H9 (cell line): ENCODE results near the gene KRTAP9-1. TPM values are rescaled to one million over a fixed set of nuclear protein-coding genes. Genes with fewer than 3 reads are reported as not detected.

Experiments
- DNase-seq: peaks from one replicate; pipeline ENCODE4 v3.0.0-alpha.2; 2017
- H2AFZ ChIP-seq: one replicate; pipeline ENCODE4 v1.6.1; 2013; ENCODE audit warnings: mild to moderate bottlenecking, low read length, control low read depth, moderate library complexity
- H2AK5ac ChIP-seq: 2 replicates; pipeline ENCODE4 v1.6.1; 2013; ENCODE audit warnings: low read length, control low read depth, mixed read lengths; ENCODE audit not compliant: insufficient read length
- H2BK120ac ChIP-seq: one replicate; pipeline ENCODE4 v1.6.1; 2013; ENCODE audit warnings: low read depth, mild to moderate bottlenecking, low read length, control low read depth, inconsistent platforms; ENCODE audit not compliant: poor library complexity, severe bottlenecking
- H2BK12ac ChIP-seq: 2 replicates; pipeline ENCODE4 v1.6.1; 2013; ENCODE audit warnings: low read length, control low read depth, mixed read lengths, low read depth; ENCODE audit not compliant: insufficient read length
- H2BK15ac ChIP-seq: 2 replicates; pipeline ENCODE4 v1.6.1; 2013; ENCODE audit warnings: low read depth, low read length, control low read depth
- H2BK20ac ChIP-seq: one replicate; pipeline ENCODE4 v1.6.1; 2013; ENCODE audit warnings: low read depth, mild to moderate bottlenecking, low read length, control low read depth, inconsistent platforms; ENCODE audit not compliant: poor library complexity, severe bottlenecking
- H2BK5ac ChIP-seq: 2 replicates; pipeline ENCODE4 v1.6.1; 2013; ENCODE audit warnings: low read length, control low read depth, mixed read lengths; ENCODE audit not compliant: insufficient read length
- H3K14ac ChIP-seq: 2 replicates; pipeline ENCODE4 v1.6.1; 2013; ENCODE audit warnings: low read length, control low read depth; ENCODE audit not compliant: insufficient read depth
- H3K18ac ChIP-seq: 2 replicates; pipeline ENCODE4 v1.6.1; 2013; ENCODE audit warnings: low read depth, mild to moderate bottlenecking, mixed read lengths, low read length, control low read depth; ENCODE audit not compliant: insufficient read length
- H3K23ac ChIP-seq: 2 replicates; pipeline ENCODE4 v1.6.1; 2013; ENCODE audit warnings: low read length, control low read depth, mixed read lengths, low read depth; ENCODE audit not compliant: insufficient read length
- H3K23me2 ChIP-seq: 2 replicates; pipeline ENCODE4 v1.6.1; 2013; ENCODE audit warnings: low read depth, mild to moderate bottlenecking, mixed read lengths, low read length, control low read depth; ENCODE audit not compliant: insufficient read length, poor library complexity, severe bottlenecking
- H3K27ac ChIP-seq: 2 replicates; pipeline ENCODE4 v1.5.1; 2013; ENCODE audit warnings: low read length, control low read depth, mixed read lengths, low read depth; ENCODE audit not compliant: insufficient read length
- H3K27me3 ChIP-seq: 2 replicates; pipeline ENCODE4 v1.6.1; 2013; ENCODE audit warnings: low read length, control low read depth, inconsistent platforms; ENCODE audit not compliant: insufficient read depth
- H3K4ac ChIP-seq: 2 replicates; pipeline ENCODE4 v1.6.1; 2013; ENCODE audit warnings: low read depth, mild to moderate bottlenecking, control low read depth, inconsistent platforms, low read length, moderate library complexity
- H3K4me1 ChIP-seq: 2 replicates; pipeline ENCODE4 v1.6.1; 2013; ENCODE audit warnings: low read length, control low read depth, inconsistent platforms; ENCODE audit not compliant: insufficient read depth
- H3K4me2 ChIP-seq: 2 replicates; pipeline ENCODE4 v1.6.1; 2013; ENCODE audit warnings: low read length, control low read depth, mixed read lengths; ENCODE audit not compliant: insufficient read length, insufficient read depth
- H3K56ac ChIP-seq: 2 replicates; pipeline ENCODE4 v1.6.1; 2013; ENCODE audit warnings: low read depth, mild to moderate bottlenecking, mixed read lengths, low read length, control low read depth; ENCODE audit not compliant: insufficient read length
- H3K79me1 ChIP-seq: 2 replicates; pipeline ENCODE4 v1.6.1; 2013; ENCODE audit warnings: low read depth, mild to moderate bottlenecking, moderate library complexity, low read length, control low read depth, inconsistent platforms; ENCODE audit not compliant: insufficient read depth, poor library complexity, severe bottlenecking
- H3K79me2 ChIP-seq: 2 replicates; pipeline ENCODE4 v1.6.1; 2013; ENCODE audit warnings: low read length, control low read depth, inconsistent platforms; ENCODE audit not compliant: insufficient read depth
- H3K9ac ChIP-seq: 2 replicates; pipeline ENCODE4 v1.6.1; 2013; ENCODE audit warnings: low read length, control low read depth, mixed read lengths; ENCODE audit not compliant: insufficient read length; ENCODE audit errors: extremely low read depth
- H3K9me3 ChIP-seq: one replicate; pipeline ENCODE4 v1.6.1; 2013; ENCODE audit warnings: low read depth, low read length, inconsistent platforms; ENCODE audit not compliant: control insufficient read depth
- H3T11ph ChIP-seq: one replicate; pipeline ENCODE4 v1.6.1; 2013; ENCODE audit warnings: mild to moderate bottlenecking, low read length, control low read depth, inconsistent platforms
- H4K20me1 ChIP-seq: one replicate; pipeline ENCODE4 v1.6.1; 2013; ENCODE audit not compliant: control insufficient read depth, insufficient read length, insufficient read depth
- H4K5ac ChIP-seq: 2 replicates; pipeline ENCODE4 v1.6.1; 2013; ENCODE audit warnings: low read depth, mild to moderate bottlenecking, mixed read lengths, low read length, control low read depth; ENCODE audit not compliant: insufficient read length
- H4K8ac ChIP-seq: replicated peaks from 2 replicates; pipeline ENCODE4 v1.6.1; 2013; ENCODE audit warnings: low read length, control low read depth, mixed read lengths, low read depth; ENCODE audit not compliant: insufficient read length
- H4K91ac ChIP-seq: 2 replicates; pipeline ENCODE4 v1.6.1; 2013; ENCODE audit warnings: low read depth, mild to moderate bottlenecking, moderate library complexity, mixed read lengths, low read length, control low read depth; ENCODE audit not compliant: insufficient read length
- H3K27ac Mint-ChIP-seq, 3 experiments: 2 replicates in 2 of 3; 3 replicates in 1 of 3; pipeline ENCODE4 v1.8.0; 2020 to 2021; ENCODE audit warnings: mixed read lengths in 3 of 3, mild to moderate bottlenecking in 1 of 3, moderate library complexity in 1 of 3
- H3K27me3 Mint-ChIP-seq: 2 replicates; pipeline ENCODE4 v1.8.0; 2021; ENCODE audit warnings: low read depth, mild to moderate bottlenecking, moderate library complexity, mixed read lengths
- H3K36me3 Mint-ChIP-seq, 3 experiments: 2 replicates in 2 of 3; 3 replicates in 1 of 3; pipeline ENCODE4 v1.8.0; 2020 to 2021; ENCODE audit warnings: low read depth in 3 of 3, mixed read lengths in 3 of 3; ENCODE audit not compliant: insufficient read depth in 1 of 3
- H3K4me1 Mint-ChIP-seq, 2 experiments: 2 replicates each; pipeline ENCODE4 v1.8.0; 2020; ENCODE audit warnings: mixed read lengths in 2 of 2
- H3K4me3 Mint-ChIP-seq, 2 experiments: 2 replicates in 1 of 2; 3 replicates in 1 of 2; pipeline ENCODE4 v1.8.0; 2020 to 2021; ENCODE audit warnings: mild to moderate bottlenecking in 2 of 2, mixed read lengths in 2 of 2, moderate library complexity in 1 of 2
- H3K9me3 Mint-ChIP-seq, 2 experiments: 2 replicates in 1 of 2; 3 replicates in 1 of 2; pipeline ENCODE4 v1.8.0; 2020; ENCODE audit warnings: mild to moderate bottlenecking in 2 of 2, mixed read lengths in 2 of 2, moderate library complexity in 1 of 2
- CTCF ChIP-seq: fragments of 200-600 bp; sonication (generic); conservative IDR thresholded peaks from 3 replicates; pipeline ENCODE4 v1.8.0; 2021; ENCODE audit warnings: antibody characterized with exemption, mild to moderate bottlenecking
- WGBS: extraction: QIAGEN DNeasy Blood & Tissue Kit; methylation state at CpG from one replicate; pipeline ENCODE4 v1.1.7; 2013; ENCODE audit warnings: missing lambda C conversion rate, low lambda C conversion rate, mixed read lengths; ENCODE audit not compliant: insufficient read length; ENCODE audit errors: extremely low coverage; 5-methylcytosine and 5-hydroxymethylcytosine counted together
- total RNA-seq: library from RNA; stranded (reverse); gene quantifications from 2 replicates; pipeline ENCODE4 v1.2.1, GENCODE V29; 2021

Gene KRTAP9-1
- total RNA-seq, 1 experiment from 2014 or later, result not detected

- Histone ChIP-seq H3K27ac (no peak overlapping the region), H3K56ac (no peak overlapping the region), H3T11ph (no peak overlapping the region), H2BK120ac (no peak overlapping the region), H4K8ac (no peak overlapping the region), H4K5ac (no peak overlapping the region), H3K27me3 (no peaks in the 10 kb centered on the region), H2BK5ac (no peak overlapping the region), H3K18ac (no peak overlapping the region), H3K4me1 (no peaks in the 10 kb centered on the region), H3K23ac (no peak overlapping the region), H3K14ac (no peak overlapping the region), H4K91ac (no peak overlapping the region), H3K9ac (no peak overlapping the region), H2BK15ac (no peak overlapping the region), H3K79me2 (no peaks in the 10 kb centered on the region), H2AFZ (no peak overlapping the region), H3K79me1 (no peaks in the 10 kb centered on the region), H2BK20ac (no peak overlapping the region), H2AK5ac (no peak overlapping the region), H4K20me1 (no peaks in the 10 kb centered on the region), H3K9me3 (peaks cover 7% of the 10 kb centered on the region), H3K4ac (no peak overlapping the region), H2BK12ac (no peak overlapping the region), H3K4me2 (no peak overlapping the region), H3K23me2 (no peaks in the 10 kb centered on the region)
- no CpG with 5 or more reads among the region's 1 CpG for WGBS
- H3K27ac Mint-ChIP-seq, result no peak overlapping the region
- H3K36me3 Mint-ChIP-seq, result peaks cover 11 to 34% (median 20%) of the 10 kb centered on the region in 3 experiments
- H3K27me3 Mint-ChIP-seq, result no peaks in the 10 kb centered on the region
- TF ChIP-seq CTCF, result no peak
- no peak overlapping the region for H3K4me3 Mint-ChIP-seq
- peaks cover 22 to 28% of the 10 kb centered on the region in 2 experiments for H3K9me3 Mint-ChIP-seq
- H3K4me1 Mint-ChIP-seq, result peaks cover 2 to 13% of the 10 kb centered on the region in 2 experiments
- DNase-seq, result no peak
Observed at GRCh38 chr17:41144846-41145245, 44.8 kb upstream of the KRTAP9-1 start.
